Measurements from ENCODE around the gene CD52.

DNA sequence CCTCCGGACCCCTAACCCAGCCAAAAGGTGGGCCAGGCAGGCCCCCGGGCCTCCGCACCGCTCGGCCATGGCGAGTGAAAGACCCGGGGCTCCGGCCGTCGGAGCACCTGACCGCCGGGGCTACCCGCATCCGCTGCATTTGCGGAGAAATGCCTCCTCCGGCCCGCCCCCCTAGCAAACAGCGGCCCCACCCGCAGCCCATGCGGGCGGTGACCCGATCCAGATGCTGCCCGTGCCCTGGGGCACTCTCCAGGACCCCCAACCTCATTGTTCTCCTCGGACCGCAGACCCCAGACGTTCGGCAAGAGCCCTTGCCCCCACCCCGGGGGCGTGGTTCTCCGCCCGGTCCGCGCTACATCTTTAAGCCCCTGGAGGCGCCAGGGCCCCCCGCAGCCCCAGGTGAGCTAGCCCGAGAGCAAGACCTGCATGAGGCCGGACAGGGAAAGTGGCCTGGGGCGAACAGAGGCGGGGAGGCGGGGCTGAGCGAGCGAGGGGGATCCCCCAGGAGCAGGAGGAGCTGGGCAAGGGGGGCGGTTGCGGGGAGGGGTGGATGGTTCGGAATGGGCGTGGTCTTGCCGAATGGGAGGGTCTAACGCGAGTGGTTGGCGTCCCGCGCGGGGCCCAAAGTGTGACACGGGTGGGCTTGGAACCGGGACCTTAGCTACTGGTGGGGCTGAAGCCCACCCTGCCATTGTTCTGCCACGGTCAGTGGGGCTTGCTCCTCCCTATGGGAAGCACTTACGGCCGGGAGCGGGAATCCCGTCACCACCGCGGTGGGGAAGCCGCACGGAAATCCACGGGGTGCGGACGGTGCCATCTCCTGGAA lies 42.4 kb downstream of the CD52 start:
- TF ChIP-seq POLR2A (IDR thresholded peaks at IDR 0.05), result no peak
- TF ChIP-seq, protein P1, sequence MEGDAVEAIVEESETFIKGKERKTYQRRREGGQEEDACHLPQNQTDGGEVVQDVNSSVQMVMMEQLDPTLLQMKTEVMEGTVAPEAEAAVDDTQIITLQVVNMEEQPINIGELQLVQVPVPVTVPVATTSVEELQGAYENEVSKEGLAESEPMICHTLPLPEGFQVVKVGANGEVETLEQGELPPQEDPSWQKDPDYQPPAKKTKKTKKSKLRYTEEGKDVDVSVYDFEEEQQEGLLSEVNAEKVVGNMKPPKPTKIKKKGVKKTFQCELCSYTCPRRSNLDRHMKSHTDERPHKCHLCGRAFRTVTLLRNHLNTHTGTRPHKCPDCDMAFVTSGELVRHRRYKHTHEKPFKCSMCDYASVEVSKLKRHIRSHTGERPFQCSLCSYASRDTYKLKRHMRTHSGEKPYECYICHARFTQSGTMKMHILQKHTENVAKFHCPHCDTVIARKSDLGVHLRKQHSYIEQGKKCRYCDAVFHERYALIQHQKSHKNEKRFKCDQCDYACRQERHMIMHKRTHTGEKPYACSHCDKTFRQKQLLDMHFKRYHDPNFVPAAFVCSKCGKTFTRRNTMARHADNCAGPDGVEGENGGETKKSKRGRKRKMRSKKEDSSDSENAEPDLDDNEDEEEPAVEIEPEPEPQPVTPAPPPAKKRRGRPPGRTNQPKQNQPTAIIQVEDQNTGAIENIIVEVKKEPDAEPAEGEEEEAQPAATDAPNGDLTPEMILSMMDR (IDR thresholded peaks at IDR 0.05), result no peak
